Measurements from ENCODE around the gene CACNA2D3.
"Not testable (repeated sequence)": the region's sequence is repeated elsewhere in the genome, so short reads cannot be mapped to it uniquely, and the experiment has no call there.

CACNA2D3 gene

GRCh38 chr3:54955496-54955895 is 833.1 kb downstream of the CACNA2D3 start:
- no peak for DNase-seq

GRCh38 chr3:54955941-54956340 is 833.6 kb downstream of the CACNA2D3 start:
- no peak for DNase-seq

- DNase-seq, result no peak
Observed at GRCh38 chr3:54957711-54958110, 835.4 kb downstream of the CACNA2D3 start.

- no peak for DNase-seq
Observed at GRCh38 chr3:54960082-54960481, 837.7 kb downstream of the CACNA2D3 start.

GRCh38 chr3:54960701-54961100 is 838.3 kb downstream of the CACNA2D3 start:
- DNase-seq, result no peak

- no peak for DNase-seq
Observed at GRCh38 chr3:54962200-54962599, 839.8 kb downstream of the CACNA2D3 start.

GRCh38 chr3:54963641-54964040 is 841.3 kb downstream of the CACNA2D3 start:
- no peak for DNase-seq

GRCh38 chr3:54964081-54964480 is 841.7 kb downstream of the CACNA2D3 start:
- DNase-seq, result no peak

GRCh38 chr3:54965746-54966145 is 843.4 kb downstream of the CACNA2D3 start:
- DNase-seq, result no peak

GRCh38 chr3:54966979-54967378 is 844.6 kb downstream of the CACNA2D3 start:
- DNase-seq, result no peak

GRCh38 chr3:54967731-54968161 is 845.4 kb downstream of the CACNA2D3 start:
- DNase-seq, result no peak

- no peak for DNase-seq
Observed at GRCh38 chr3:54968546-54969172, 846.3 kb downstream of the CACNA2D3 start.

GRCh38 chr3:54969652-54970051 is 847.3 kb downstream of the CACNA2D3 start:
- no peak for DNase-seq

- DNase-seq, result no peak
Observed at GRCh38 chr3:54970895-54971294, 848.5 kb downstream of the CACNA2D3 start.

- DNase-seq, result no peak
Observed at GRCh38 chr3:54977439-54977838, 855.1 kb downstream of the CACNA2D3 start.

- not testable (repeated sequence) for DNase-seq
Observed at GRCh38 chr3:54977946-54978345, 855.6 kb downstream of the CACNA2D3 start.

GRCh38 chr3:54982807-54983206 is 860.5 kb downstream of the CACNA2D3 start:
- DNase-seq, result no peak

- DNase-seq, result no peak
Observed at GRCh38 chr3:54983266-54984099, 861.1 kb downstream of the CACNA2D3 start.

GRCh38 chr3:54985856-54986255 is 863.5 kb downstream of the CACNA2D3 start:
- no peak for DNase-seq

- DNase-seq, result no peak
Observed at GRCh38 chr3:54986294-54986693, 863.9 kb downstream of the CACNA2D3 start.

- no peak for DNase-seq
Observed at GRCh38 chr3:54987719-54988118, 865.4 kb downstream of the CACNA2D3 start.

- no peak for DNase-seq
Observed at GRCh38 chr3:54988302-54988837, 866.0 kb downstream of the CACNA2D3 start.

GRCh38 chr3:54988838-54989630 is 866.7 kb downstream of the CACNA2D3 start:
- DNase-seq, result no peak

Data from stimulated activated CD4-positive, alpha-beta T cell treated with anti-CD3 and anti-CD28 coated beads, Interleukin-2, amount 100 ng/mL, for 48 hours (primary cell).